GM21786 (cell line): ENCODE data around the gene IL17F.

ENCODE experiments used
- ATAC-seq: cut with Tn5 transposase; IDR thresholded peaks from one replicate; pipeline ENCODE4 v1.9.1; 2021; ENCODE audit not compliant: unreplicated experiment

The IL17F gene

GRCh38 chr6:52191824-52192223, 52.5 kb downstream of the IL17F start:
- ATAC-seq, result no peak

DNA sequence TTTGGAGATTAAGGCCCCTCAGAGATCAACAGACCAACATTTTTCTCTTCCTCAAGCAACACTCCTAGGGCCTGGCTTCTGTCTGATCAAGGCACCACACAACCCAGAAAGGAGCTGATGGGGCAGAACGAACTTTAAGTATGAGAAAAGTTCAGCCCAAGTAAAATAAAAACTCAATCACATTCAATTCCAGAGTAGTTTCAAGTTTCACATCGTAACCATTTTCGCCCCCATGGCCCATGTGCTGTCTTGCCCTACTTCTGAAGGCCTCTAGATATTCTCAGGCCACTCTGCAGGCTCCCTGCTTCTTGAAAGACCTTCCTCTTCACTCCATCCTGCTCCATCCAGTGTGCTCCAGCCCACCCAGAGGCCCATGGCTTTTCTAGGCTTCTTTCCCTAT, 53.9 kb downstream of the IL17F start:
- ATAC-seq, result no peak

DNA sequence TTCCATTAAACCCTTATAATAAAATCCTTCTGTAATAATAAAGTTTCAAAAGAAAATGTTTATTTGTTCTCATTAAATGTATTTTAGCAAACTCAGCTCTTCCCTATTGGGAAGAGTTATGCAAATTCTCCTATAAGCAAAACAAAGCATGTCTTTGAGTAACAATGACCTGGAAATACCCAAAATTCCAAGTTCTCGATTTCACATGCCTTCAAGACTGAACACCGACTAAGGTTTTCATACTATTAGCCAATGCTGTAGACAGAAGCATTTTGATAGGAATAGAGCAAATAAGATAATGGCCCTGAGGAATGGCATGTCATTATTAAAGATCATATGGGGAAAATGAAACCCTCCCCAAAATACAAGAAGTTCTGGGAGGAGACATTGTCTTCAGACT, 54.3 kb downstream of the IL17F start:
- no peak for ATAC-seq

DNA sequence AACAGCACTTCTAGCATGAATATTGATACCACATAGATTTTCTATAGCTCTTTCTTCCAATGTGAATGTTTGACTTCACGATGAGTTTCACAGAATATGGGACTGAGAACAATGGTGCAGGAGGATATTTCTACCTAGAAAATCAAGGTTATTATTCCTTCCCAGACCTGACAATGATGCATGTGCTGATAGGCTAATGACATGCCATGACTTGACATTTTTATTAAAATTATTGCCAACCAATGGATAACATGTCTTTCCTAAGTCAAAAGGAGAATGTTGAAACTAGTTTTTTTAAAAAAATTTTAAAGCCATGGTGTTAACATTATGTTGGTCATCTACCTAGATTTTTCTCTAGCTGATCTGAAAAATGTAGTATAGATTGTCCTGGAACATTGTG, 57.2 kb downstream of the IL17F start:
- ATAC-seq, result no peak
